MM.1S (cell line): Measurements from ENCODE around the gene ZNF142.

Source experiments
- CTCF ChIP-seq: fragments of 300-600 bp; sonication (generic); IDR thresholded peaks from 2 replicates; pipeline ENCODE4 v1.5.1; 2016; ENCODE audit warnings: antibody characterized with exemption, low read length, mixed read lengths
- EZH2 ChIP-seq: fragments of 300-600 bp; sonication (generic); optimal IDR thresholded peaks from 2 replicates; pipeline ENCODE3; 2017; ENCODE audit warnings: low read depth, mild to moderate bottlenecking, antibody characterized with exemption, low read length, mixed read lengths

- TF ChIP-seq CTCF, result no peak
- TF ChIP-seq EZH2, result no peak
These were observed 10.7 kb downstream of the ZNF142 start for GRCh38 chr2:218648787-218649100.
